NCI-H2196 treated with DMSO at 0.1 percent for 48 hours (cell line): ENCODE measurements around the gene LIMS1.
A peak's percentile ranks its signal among the peaks of the same experiment; 100 is the strongest.
"Not testable (repeated sequence)": the region's sequence is repeated elsewhere in the genome, so short reads cannot be mapped to it uniquely, and the experiment has no call there.

Source experiments
- DNase-seq: peaks from one replicate; lab custom pipeline; 2025; ENCODE audit not compliant: unreplicated experiment; lab: John Stamatoyannopoulos, UW

The LIMS1 gene

GRCh38 chr2:108585436-108585835, 51.2 kb downstream of the LIMS1 start:
- no peak for DNase-seq

GRCh38 chr2:108586116-108586515, 51.8 kb downstream of the LIMS1 start:
- DNase-seq, result no peak

- no peak for DNase-seq
Observed at GRCh38 chr2:108586631-108587030, 52.4 kb downstream of the LIMS1 start.

- no peak for DNase-seq
Observed at GRCh38 chr2:108587621-108588020, 53.4 kb downstream of the LIMS1 start.

- no peak for DNase-seq
Observed at GRCh38 chr2:108588070-108588668, 53.9 kb downstream of the LIMS1 start.

GRCh38 chr2:108589372-108589771, 55.1 kb downstream of the LIMS1 start:
- no peak for DNase-seq

- DNase-seq, result no peak
Observed at GRCh38 chr2:108589781-108590180, 55.5 kb downstream of the LIMS1 start.

GRCh38 chr2:108591163-108591562, 56.9 kb downstream of the LIMS1 start:
- no peak for DNase-seq

- DNase-seq, result no peak
Observed at GRCh38 chr2:108593547-108594098, 59.4 kb downstream of the LIMS1 start.

GRCh38 chr2:108594132-108594981, 60.1 kb downstream of the LIMS1 start:
- no peak for DNase-seq

- no peak for DNase-seq
Observed at GRCh38 chr2:108594982-108595464, 60.8 kb downstream of the LIMS1 start.

GRCh38 chr2:108595771-108596170, 61.5 kb downstream of the LIMS1 start:
- DNase-seq, result not testable (repeated sequence)

- DNase-seq, result not testable (repeated sequence)
Observed at GRCh38 chr2:108597105-108597744, 63.0 kb downstream of the LIMS1 start.

GRCh38 chr2:108601199-108601598, 66.9 kb downstream of the LIMS1 start:
- not testable (repeated sequence) for DNase-seq

- DNase-seq, result no peak
Observed at GRCh38 chr2:108602422-108602821, 68.2 kb downstream of the LIMS1 start.

GRCh38 chr2:108604196-108604595, 69.9 kb downstream of the LIMS1 start:
- DNase-seq, result no peak

GRCh38 chr2:108605947-108606346, 71.7 kb downstream of the LIMS1 start:
- DNase-seq, result no peak

- DNase-seq, result peak; percentile 30
Observed at GRCh38 chr2:108607706-108608301, 73.5 kb downstream of the LIMS1 start.

- DNase-seq, result no peak
Observed at GRCh38 chr2:108611021-108611420, 76.8 kb downstream of the LIMS1 start.

GRCh38 chr2:108612153-108612513, 77.9 kb downstream of the LIMS1 start:
- DNase-seq, result no peak

GRCh38 chr2:108612514-108613183, 78.4 kb downstream of the LIMS1 start:
- no peak for DNase-seq
